HG03095 (cell line): ENCODE results near the gene EQTN.
"Not testable (repeated sequence)": the region's sequence is repeated elsewhere in the genome, so short reads cannot be mapped to it uniquely, and the experiment has no call there.

Source experiments
- ATAC-seq: cut with Tn5 transposase; IDR thresholded peaks from one replicate; pipeline ENCODE4 v1.9.1; 2021; ENCODE audit warnings: moderate library complexity; ENCODE audit not compliant: unreplicated experiment

Gene EQTN

GRCh38 chr9:27293996-27294395, 3.0 kb downstream of the EQTN start:
- no peak for ATAC-seq

GRCh38 chr9:27292659-27293405, 4.1 kb downstream of the EQTN start:
- no peak for ATAC-seq

DNA sequence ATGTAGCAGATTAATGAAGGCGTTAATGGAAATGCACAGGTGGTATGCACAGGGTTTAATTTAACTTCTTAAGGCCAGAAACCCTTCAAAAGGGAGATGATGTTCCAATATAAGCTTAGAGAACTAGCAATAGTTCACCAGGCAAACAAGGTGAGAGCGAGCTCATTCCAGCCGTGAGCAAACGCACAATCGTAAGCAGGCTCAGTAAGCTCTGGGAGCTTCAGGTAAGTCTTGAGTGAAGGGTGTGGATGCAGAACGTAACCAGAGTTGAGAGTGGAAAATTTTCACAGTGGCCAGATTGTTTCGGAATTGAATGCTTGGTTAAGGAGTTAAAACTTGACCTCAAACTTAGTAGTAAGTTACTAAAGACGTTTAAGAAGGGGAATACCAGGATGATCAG, 5.7 kb downstream of the EQTN start:
- no peak for ATAC-seq

DNA sequence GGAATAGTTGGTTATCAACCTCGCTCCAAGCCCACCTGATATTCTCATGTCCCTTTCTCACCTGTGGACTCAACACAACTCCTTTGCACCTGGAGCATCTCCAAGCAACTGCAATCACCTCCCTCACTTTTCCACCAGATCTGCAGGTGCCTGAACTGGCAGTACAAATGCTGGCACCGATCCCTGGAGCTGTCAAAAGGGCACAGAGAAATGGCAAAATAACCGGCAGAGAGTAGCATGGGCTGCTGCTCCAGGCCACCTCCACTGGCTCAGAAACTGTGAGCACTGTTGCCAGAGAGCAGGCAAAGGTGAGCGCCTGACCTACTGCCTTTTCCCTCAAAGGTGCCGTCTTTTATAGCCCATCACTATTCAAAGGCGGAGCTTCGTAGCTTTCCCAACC, 14.7 kb downstream of the EQTN start:
- ATAC-seq, result no peak

DNA sequence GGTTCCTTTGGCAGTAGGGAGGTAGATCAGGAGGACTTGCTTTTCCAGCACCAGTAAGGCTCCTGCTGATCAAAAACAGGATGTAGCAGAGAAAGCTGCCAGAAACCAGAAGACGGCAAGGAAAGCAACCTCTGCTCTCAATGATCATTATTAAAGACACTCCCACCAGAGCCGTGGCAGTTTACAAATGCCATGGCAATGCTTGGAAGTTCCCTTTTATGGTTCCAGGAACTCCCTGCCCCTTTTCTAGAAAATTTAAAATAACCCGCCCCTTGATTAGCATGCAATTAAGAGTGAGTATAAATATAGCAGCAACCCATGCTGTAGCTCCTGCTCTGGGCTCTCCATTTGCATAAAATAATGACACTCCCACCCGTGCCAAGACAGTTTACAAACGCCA, 16.1 kb downstream of the EQTN start:
- ATAC-seq, result no peak

GRCh38 chr9:27280249-27280648, 16.7 kb downstream of the EQTN start:
- no peak for ATAC-seq

- ATAC-seq, result no peak
These were observed 17.3 kb downstream of the EQTN start for GRCh38 chr9:27279611-27280010.

GRCh38 chr9:27278374-27278773, 18.6 kb downstream of the EQTN start:
- ATAC-seq, result no peak

DNA sequence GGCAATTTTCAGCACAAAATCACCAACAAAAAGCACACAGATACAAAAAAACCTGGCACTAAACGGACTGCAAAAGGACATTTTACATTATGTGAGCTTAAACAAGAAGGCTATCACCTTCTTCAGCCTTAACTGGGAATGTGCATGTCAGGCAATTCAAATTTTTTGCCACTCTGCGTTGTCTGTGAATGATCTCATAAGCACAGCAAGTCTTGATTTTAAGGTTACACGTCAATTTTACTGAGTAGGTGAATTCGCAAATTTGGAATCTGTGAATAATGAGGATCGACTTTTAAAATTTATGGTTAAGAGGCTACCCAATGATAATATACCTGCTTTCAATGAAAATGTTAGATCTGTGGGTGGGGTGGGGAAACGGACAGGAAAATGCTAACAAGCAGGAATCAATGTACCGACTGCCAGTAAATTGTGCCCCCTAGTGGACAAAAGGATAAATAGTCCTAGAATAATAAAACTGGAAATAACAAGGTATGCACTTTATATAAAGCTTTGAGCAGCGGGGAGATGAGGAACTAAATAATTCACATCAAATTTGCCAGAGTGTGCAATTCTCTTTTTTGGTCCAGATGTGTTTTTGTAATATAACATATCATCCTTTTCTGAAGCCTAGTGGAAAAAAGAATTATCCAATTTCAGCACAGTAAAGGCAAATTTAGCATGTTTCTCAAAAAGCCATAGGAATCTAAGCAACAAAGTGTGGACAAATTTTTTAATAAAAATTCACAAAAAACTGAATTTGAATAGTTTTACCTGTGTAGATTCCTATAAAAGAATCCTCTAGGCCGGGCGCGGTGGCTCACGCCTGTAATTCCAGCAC, 20.5 kb downstream of the EQTN start:
- ATAC-seq, result peak; percentile 54

DNA sequence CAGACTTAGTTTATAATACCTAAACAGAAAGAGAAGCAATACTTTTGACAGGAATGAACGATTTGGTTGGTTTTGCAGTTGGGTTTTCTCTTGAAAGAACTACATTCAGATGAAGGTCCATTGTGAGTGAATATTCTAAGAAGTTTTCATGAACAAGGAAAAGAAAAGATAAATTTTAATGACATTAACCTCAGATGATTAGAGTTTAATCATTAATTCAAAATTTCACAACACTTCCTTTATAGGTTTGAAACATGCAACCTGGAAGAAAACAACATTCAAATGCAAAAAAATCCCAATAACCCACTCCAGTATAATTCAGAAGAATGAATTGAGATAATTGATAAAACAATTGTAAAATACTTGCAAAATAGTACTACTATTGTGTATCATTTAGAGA, 23.8 kb downstream of the EQTN start:
- no peak for ATAC-seq

- no peak for ATAC-seq
These were observed 24.8 kb downstream of the EQTN start for GRCh38 chr9:27272103-27272502.

- no peak for ATAC-seq
These were observed 35.3 kb downstream of the EQTN start for GRCh38 chr9:27261517-27262211.

GRCh38 chr9:27260789-27261516, 36.0 kb downstream of the EQTN start:
- ATAC-seq, result no peak

- ATAC-seq, result no peak
These were observed 38.3 kb downstream of the EQTN start for GRCh38 chr9:27258662-27259061.

- ATAC-seq, result no peak
These were observed 48.2 kb downstream of the EQTN start for GRCh38 chr9:27248702-27249101.

- ATAC-seq, result peak; percentile 70
These were observed 49.2 kb downstream of the EQTN start for GRCh38 chr9:27247756-27248155.

- not testable (repeated sequence) for ATAC-seq
These were observed 57.3 kb downstream of the EQTN start for GRCh38 chr9:27239648-27240047.
